HG02870 (cell line): ENCODE data around the gene BORCS5.
A peak's percentile ranks its signal among the peaks of the same experiment; 100 is the strongest.

Experiments used
- ATAC-seq: cut with Tn5 transposase; IDR thresholded peaks from one replicate; pipeline ENCODE4 v1.9.1; 2021; ENCODE audit warnings: mild to moderate bottlenecking, moderate library complexity; ENCODE audit not compliant: unreplicated experiment

BORCS5 gene

GRCh38 chr12:12427568-12427967 lies 70.7 kb downstream of the BORCS5 start:
- ATAC-seq, result peak; percentile 14

DNA sequence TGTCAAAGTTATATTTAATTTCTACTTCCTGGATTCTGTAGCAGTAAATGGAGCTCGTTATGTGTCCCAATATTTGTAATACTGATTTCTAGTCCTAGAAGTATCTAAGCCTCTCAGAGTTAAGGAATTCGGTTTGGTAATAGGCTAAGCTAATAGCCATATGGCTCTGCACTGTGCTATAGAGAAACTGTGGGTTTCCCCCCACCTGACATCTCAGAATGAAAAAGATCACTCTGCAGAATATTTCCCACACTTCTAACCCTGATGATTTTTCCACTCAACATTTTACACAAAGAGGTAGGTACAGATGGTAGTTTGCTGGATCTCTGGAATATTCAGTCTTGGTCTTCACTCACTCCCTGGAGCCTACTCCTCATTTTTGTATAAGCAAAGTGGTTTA lies 71.2 kb downstream of the BORCS5 start:
- peak; percentile 72 for ATAC-seq

DNA sequence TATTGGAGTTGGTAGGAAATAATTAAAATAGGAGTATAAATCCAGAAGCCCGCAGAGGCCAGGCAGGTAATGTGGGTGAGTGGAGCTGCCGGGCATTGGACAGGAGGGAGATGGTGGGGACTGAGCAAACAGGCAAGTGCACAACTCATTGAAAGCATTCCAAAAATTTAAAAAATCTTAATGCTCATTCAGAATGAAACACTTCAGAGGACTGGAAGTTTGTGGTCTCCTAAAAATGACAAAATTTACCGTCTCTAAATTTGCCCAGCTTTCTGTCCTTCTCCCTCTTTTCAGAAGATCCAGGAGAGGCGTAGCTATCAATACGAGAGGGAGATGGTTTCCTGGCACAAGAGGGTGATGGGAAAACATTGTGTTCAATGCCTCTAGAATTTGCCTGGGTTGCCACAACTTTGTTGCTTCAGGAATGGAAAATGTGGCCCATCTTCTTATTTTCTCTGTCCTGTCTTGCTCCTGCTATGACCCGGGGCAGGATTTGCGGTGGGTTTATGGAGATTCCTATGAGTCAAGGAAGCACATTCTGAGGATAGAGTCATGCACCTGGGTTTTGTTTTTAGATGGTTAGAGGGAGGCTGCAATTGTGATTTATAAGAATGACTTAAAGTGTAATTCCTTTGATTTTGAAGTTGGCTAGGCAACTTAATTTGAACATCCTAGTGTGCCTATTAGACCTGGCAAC lies 72.2 kb downstream of the BORCS5 start:
- no peak for ATAC-seq

DNA sequence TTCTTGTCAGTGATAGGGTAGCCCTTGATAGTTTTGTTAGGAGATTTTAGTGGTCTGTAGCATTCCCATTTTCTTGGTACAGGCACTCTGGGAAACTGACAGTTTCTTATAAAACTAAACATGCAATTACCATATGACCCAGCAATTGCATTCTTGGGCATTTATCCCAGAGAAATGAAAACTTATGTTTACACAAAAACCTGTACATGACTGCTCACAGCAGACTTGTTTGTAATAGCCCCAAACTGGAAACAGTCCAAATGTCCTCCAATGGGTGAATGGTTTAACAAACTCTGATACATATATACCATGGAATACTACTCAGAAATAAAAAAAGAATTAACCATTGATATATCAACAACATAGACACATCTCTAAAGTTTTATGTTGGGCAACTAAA lies 75.5 kb downstream of the BORCS5 start:
- no peak for ATAC-seq

DNA sequence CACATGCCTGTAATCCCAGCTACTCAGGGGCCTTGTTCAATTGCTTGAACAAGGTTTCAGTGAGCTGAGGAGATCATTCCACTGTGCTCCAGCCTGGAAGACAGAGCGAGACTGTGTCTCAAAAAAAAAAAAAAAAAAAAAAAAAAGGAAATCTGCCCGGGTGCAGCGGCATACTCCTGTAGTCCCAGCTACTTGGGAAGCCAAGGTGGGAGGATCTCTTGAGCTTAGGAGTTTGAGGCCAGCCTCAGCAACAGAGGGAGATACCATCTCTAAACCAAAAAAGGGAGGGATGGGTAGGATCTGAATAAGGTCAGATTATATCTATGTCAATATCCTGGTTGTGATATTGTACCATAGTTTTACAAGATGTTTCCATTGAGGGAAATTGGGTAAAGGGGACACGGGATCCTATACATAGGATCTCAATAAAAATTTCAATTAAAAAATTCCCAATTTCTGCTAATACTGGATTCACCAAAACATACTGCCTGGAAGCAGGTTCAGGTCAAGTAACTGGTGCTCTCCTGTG lies 76.4 kb downstream of the BORCS5 start:
- no peak for ATAC-seq

GRCh38 chr12:12436831-12437345 lies 80.0 kb downstream of the BORCS5 start:
- ATAC-seq, result no peak

- ATAC-seq, result no peak
Measured at GRCh38 chr12:12439636-12440035, 82.8 kb downstream of the BORCS5 start.

GRCh38 chr12:12440784-12441428 lies 84.0 kb downstream of the BORCS5 start:
- ATAC-seq, result no peak

GRCh38 chr12:12441429-12441807 lies 84.5 kb downstream of the BORCS5 start:
- ATAC-seq, result no peak

DNA sequence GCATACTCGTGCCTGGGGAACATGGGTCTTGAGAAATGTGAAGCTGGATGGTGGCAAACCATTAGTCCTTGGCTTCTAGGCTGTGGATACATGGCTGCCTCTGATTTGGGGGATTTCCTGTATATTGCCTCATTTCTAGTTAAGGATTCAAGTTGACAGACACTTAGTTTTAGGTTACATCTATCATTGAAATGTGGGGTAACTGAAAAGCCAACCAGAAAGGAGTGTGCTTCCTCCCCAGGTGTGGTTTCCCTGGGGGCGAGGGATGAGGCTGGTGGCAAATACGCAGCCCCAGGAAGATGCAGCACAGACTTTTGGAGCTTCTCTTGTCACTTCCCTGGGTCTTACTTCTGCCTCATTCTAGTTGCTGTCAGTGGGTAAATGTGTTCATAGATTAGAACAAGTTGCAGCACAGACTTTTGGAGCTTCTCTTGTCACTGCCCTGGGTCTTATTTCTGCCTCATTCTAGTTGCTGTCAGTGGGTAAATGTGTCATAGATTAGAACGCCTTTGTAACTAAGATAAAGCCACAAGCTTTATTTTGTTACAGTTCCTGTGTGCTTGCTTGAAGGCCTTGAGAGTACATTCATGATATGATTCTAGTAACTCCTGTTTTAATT lies 85.1 kb downstream of the BORCS5 start:
- no peak for ATAC-seq

- ATAC-seq, result no peak
Measured at GRCh38 chr12:12442548-12443071, 85.7 kb downstream of the BORCS5 start.

- no peak for ATAC-seq
Measured at GRCh38 chr12:12443431-12443878, 86.6 kb downstream of the BORCS5 start.

DNA sequence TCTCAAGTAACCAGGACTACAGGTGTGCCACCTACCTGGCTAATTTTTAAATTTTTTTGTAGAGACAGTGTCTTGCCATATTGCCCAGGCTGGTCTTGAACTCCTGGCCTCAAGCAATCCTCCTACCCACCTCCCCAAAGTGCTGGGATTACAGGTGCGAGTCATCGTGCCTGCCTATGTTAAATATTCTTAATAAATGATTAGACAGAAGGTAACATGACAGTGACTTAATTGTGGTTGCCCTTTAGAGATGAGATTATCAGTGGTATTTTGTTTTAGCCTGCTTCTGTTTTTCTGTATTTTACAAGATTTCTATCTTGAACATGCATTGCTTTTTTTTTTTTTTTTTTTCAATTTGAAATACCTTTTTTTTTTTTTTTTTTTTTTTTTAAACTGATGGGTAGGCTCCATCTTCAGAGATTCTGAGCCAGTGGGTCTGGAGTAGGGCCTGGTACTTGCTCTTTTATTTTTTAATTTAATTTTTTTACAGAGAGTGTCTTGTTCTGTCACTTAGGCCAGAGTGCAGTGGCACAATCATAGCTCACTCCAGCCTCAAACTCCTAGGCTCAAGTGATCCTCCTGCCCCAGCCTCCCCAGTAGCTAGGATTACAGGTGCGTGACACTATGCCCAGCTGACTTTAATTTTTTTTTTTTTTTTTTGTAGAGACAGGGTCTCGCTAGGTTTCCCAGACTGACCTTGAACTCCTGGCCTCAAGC lies 88.4 kb downstream of the BORCS5 start:
- ATAC-seq, result no peak

- no peak for ATAC-seq
Measured at GRCh38 chr12:12445882-12446181, 89.0 kb downstream of the BORCS5 start.

- no peak for ATAC-seq
Measured at GRCh38 chr12:12446786-12447185, 89.9 kb downstream of the BORCS5 start.

DNA sequence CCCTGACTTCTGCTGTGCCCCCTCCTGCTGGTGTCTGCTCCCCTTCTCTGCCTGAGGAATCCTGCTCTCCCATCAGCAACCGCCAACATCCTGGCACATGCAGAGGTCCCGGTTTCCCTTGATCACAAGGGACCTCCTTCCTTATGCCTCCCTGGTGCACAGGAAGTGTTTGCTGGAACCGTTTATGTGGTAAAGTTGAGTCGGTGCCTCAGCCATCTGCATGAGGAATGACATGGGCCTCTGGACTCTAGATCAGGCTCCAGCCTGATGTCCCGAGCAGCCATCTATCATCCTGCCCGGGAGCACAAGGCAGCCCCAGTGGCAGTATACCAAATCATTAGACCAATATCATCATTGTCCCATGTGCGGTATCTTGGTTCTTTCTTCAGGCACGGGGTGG lies 90.4 kb downstream of the BORCS5 start:
- ATAC-seq, result no peak

DNA sequence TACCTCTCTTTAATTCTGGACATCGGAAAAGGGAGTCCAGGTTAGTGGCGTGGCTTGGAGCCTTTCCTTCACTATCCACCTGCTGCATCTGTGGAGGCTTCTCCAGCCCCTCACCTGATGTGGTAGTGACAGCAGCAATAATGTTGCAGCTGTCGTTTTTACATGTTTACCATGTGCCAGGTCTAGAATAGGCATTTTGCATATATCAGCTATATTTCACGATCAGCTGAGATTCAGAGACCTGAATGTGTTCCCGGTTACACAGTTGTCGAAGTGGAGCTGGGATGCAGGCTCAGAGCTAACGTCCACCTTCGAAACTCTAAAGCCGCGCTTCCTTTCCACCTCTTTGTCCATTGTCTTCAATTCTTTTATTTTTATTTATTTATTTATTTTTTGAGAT lies 91.0 kb downstream of the BORCS5 start:
- ATAC-seq, result no peak

- ATAC-seq, result no peak
Measured at GRCh38 chr12:12449533-12450025, 92.7 kb downstream of the BORCS5 start.

- ATAC-seq, result no peak
Measured at GRCh38 chr12:12450043-12450471, 93.2 kb downstream of the BORCS5 start.

GRCh38 chr12:12451098-12451497 lies 94.2 kb downstream of the BORCS5 start:
- ATAC-seq, result no peak
